GM12891 (cell line): ENCODE results near the gene LYPLAL1.
"Not testable (repeated sequence)": the region's sequence is repeated elsewhere in the genome, so short reads cannot be mapped to it uniquely, and the experiment has no call there.

Experiments used
- DNase-seq: peaks from one replicate; pipeline ENCODE4 v3.0.0; 2011; ENCODE audit warnings: low spot score; ENCODE audit not compliant: insufficient read length
- FAIRE-seq: peaks from 2 replicates; lab custom pipeline; 2011; peaks lifted over from hg19 to GRCh38; lab: Jason Lieb, UNC
- PAX5 ChIP-seq: IDR thresholded peaks from 2 replicates; pipeline ENCODE4 v1.6.1; 2011; ENCODE audit warnings: low read length, moderate library complexity, mild to moderate bottlenecking; ENCODE audit not compliant: insufficient read depth, severe bottlenecking
- POLR2A ChIP-seq: IDR thresholded peaks from 2 replicates; pipeline ENCODE4 v1.6.1; 2011; ENCODE audit warnings: low read depth, low read length, control low read depth
- POLR2AphosphoS5 ChIP-seq: IDR thresholded peaks from 2 replicates; pipeline ENCODE4 v1.6.1; 2011; ENCODE audit warnings: low read depth, low read length, control low read depth
- POU2F2 ChIP-seq: IDR thresholded peaks from 2 replicates; pipeline ENCODE4 v1.6.1; 2011; ENCODE audit warnings: low read depth, mild to moderate bottlenecking, control low read depth, low read length, moderate library complexity
- SPI1 ChIP-seq: IDR thresholded peaks from 2 replicates; pipeline ENCODE4 v1.6.1; 2011; ENCODE audit warnings: low read depth, low read length, control low read depth
- TAF1 ChIP-seq: IDR thresholded peaks from 2 replicates; pipeline ENCODE4 v1.6.1; 2011; ENCODE audit warnings: low read depth, low read length, control low read depth

The LYPLAL1 gene

GRCh38 chr1:219177363-219177762 lies 3.7 kb downstream of the LYPLAL1 start:
- peak; percentile 75 for FAIRE-seq
- no peak for DNase-seq
- TF ChIP-seq POLR2A (no peak), POLR2AphosphoS5 (no peak), TAF1 (no peak), PAX5 (no peak), SPI1 (no peak), POU2F2 (no peak)

DNA sequence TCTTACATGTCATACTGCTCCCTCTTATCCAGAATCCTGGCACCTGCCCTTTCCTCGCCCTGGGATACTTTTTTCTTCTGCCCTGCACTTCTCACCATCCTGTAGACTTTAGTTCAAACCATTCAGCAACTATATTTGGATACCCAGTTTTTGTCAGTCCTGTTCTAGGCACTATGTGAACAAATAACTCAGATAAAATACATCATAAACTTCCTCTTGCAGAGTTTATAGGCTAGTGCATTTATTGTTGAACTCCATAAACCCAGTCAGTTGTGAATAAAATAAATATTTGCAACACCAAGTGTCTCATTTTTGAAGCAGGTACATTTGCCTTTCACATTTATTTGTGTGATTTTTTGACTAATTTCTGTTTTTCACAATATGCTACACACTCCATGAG lies 4.3 kb downstream of the LYPLAL1 start:
- TF ChIP-seq POLR2AphosphoS5 (no peak), POLR2A (no peak), SPI1 (no peak), POU2F2 (no peak), TAF1 (no peak), PAX5 (no peak)
- FAIRE-seq: no peak
- no peak for DNase-seq

GRCh38 chr1:219179293-219179692 lies 5.6 kb downstream of the LYPLAL1 start:
- no peak for FAIRE-seq
- TF ChIP-seq TAF1: no peak
- TF ChIP-seq POU2F2: no peak
- no peak for TF ChIP-seq POLR2AphosphoS5
- TF ChIP-seq SPI1: no peak
- no peak for DNase-seq

- no peak for DNase-seq
- no peak for FAIRE-seq
- no peak for TF ChIP-seq POU2F2
- no peak for TF ChIP-seq PAX5
- TF ChIP-seq TAF1: no peak
- no peak for TF ChIP-seq POLR2A
- TF ChIP-seq SPI1: no peak
Measured at GRCh38 chr1:219184337-219184736, 10.7 kb downstream of the LYPLAL1 start.

DNA sequence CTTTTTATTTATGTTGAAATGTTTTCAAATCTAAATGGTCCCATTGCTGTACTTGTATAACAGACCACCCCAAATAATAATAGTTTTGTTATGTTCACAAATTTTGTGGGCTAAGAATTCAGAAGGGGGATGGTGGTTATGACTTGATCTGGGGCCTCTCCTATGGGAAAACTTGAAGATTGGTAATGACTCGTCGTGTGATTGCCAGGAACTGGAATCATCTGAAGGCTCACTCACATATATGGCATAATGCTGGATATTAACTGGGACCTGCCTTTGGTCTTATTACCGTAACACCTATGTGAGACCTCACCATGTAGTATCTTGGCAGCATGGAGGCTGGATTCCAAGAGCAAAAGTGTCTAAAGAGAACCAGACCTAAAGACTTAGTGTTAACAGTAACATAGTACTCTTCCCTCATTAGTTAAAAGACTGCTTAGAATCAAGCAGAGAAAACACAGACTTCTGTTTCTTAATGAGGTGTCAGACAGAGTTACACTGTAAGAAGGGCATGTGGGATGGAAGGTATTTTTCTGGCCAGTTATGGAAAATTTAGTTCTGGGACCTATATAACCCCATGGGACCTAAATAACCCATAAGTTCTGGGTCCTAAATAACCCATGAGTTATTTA lies 11.9 kb downstream of the LYPLAL1 start:
- TF ChIP-seq POLR2A (no peak), POU2F2 (no peak), PAX5 (no peak)
- FAIRE-seq: peak; percentile 70
- DNase-seq: no peak

- DNase-seq (no peak), FAIRE-seq (peak; percentile 60)
- TF ChIP-seq PAX5 (no peak), POU2F2 (no peak), SPI1 (peak; percentile 70), POLR2A (no peak), POLR2AphosphoS5 (no peak), TAF1 (no peak)
Measured at GRCh38 chr1:219188331-219188803, 14.7 kb downstream of the LYPLAL1 start.

GRCh38 chr1:219189021-219189824 lies 15.5 kb downstream of the LYPLAL1 start:
- no peak for DNase-seq
- FAIRE-seq: peak; percentile 84
- TF ChIP-seq TAF1 (no peak), POLR2AphosphoS5 (no peak), SPI1 (no peak), PAX5 (no peak), POLR2A (no peak), POU2F2 (no peak)

GRCh38 chr1:219189952-219190351 lies 16.3 kb downstream of the LYPLAL1 start:
- no peak for DNase-seq
- TF ChIP-seq POLR2AphosphoS5 (no peak), POU2F2 (no peak), PAX5 (no peak), POLR2A (no peak), SPI1 (no peak), TAF1 (no peak)
- FAIRE-seq: no peak

DNA sequence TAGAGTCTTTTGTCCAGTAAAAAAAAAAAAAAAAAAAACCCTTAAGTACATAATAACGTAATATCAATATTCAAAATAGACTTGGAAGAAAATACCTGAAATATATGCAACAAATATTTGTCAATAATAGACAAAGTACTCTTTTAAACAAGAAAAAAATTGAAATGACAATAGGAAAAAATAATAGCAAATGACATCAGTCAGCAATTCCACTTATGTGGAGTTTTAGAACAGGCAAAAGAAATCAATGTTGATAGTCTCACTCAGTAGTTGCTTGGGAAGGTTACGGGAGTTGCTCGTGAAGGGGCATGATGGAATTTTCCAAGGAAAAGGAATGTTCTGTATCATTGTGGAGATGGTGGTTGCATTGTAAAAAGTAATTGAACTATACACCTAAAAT lies 16.9 kb downstream of the LYPLAL1 start:
- no peak for DNase-seq
- TF ChIP-seq POLR2AphosphoS5 (no peak), POU2F2 (no peak), TAF1 (no peak), SPI1 (no peak), PAX5 (no peak), POLR2A (no peak)
- FAIRE-seq: no peak

- not testable (repeated sequence) for DNase-seq, FAIRE-seq
Measured at GRCh38 chr1:219195833-219196232, 22.2 kb downstream of the LYPLAL1 start.
